H4 (cell line): Measurements from ENCODE around the gene BAIAP2L2. TPM values are rescaled to one million over a fixed set of nuclear protein-coding genes. Genes with fewer than 3 reads are reported as not detected.
"Not testable (repeated sequence)": the region's sequence is repeated elsewhere in the genome, so short reads cannot be mapped to it uniquely, and the experiment has no call there.

ENCODE experiments used
- DNase-seq: peaks from one replicate; pipeline ENCODE4 v3.0.0-alpha.2; 2015; ENCODE audit warnings: low spot score
- total RNA-seq: library from RNA; depleted of rRNA; stranded (reverse); fragments of >200 nt; shearing (Covaris generic); gene quantifications from 2 replicates; pipeline ENCODE4 v1.2.3, GENCODE V29; 2014

Gene BAIAP2L2
- total RNA-seq, 1 experiment from 2014 or later, result not detected

DNA sequence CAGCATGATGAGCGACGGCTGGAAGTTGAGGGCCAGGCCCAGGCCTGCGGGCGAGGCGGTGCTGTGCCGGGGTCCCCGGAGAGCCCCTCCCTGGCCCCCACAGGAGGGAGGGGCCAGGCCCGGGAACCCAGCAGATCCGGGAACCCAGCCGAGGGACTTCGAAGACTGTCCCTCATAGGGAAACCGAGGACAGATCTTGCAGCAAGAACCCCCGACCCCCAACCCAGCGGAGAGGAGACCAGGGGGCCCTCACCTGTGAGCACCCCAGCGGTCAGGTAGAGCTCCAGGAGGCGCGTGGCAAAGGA lies 28.9 kb downstream of the BAIAP2L2 start:
- DNase-seq, result no peak

DNA sequence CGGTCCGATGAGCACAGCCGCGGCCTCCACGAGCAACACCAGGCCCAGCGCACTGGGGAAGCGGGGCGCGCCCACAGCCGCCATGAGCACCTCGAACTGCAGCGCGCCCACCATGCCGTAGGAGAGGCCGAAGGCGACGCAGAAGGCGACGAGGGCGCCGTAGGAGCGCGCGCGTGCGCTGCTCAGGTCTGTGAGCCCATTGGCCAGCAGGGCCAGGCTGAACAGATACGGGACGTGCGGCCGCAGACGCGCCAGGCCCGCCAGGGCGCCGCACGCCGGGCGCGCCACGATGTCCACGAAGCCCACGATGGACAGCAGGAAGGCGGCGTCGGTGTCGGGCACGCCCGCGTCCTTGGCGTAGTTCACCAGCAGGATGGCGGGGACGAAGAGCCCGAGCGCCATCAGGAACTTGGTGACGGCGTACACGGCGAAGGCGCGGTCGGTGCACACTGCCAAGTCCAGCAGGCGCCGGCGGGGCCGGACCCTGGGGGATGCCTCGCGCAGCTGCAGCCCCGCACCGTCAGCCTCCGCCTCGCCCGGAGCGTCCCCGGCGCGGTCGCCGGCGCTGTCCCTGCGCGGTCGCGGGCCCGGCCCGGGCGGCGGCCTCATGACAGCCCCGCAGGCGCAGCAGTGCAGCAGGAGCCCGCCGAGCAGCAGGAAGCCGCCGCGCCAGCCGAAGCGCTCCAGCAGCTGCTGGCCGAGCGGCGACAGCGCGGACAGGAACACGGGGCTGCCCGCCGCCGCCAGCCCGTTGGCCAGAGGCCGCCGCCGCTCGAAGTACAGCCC lies 29.4 kb downstream of the BAIAP2L2 start:
- DNase-seq, result no peak

- DNase-seq, result no peak
Measured at GRCh38 chr22:38080474-38080849, 30.0 kb downstream of the BAIAP2L2 start.

GRCh38 chr22:38079804-38080203 lies 30.7 kb downstream of the BAIAP2L2 start:
- DNase-seq, result no peak

GRCh38 chr22:38079208-38079607 lies 31.3 kb downstream of the BAIAP2L2 start:
- DNase-seq, result not testable (repeated sequence)

DNA sequence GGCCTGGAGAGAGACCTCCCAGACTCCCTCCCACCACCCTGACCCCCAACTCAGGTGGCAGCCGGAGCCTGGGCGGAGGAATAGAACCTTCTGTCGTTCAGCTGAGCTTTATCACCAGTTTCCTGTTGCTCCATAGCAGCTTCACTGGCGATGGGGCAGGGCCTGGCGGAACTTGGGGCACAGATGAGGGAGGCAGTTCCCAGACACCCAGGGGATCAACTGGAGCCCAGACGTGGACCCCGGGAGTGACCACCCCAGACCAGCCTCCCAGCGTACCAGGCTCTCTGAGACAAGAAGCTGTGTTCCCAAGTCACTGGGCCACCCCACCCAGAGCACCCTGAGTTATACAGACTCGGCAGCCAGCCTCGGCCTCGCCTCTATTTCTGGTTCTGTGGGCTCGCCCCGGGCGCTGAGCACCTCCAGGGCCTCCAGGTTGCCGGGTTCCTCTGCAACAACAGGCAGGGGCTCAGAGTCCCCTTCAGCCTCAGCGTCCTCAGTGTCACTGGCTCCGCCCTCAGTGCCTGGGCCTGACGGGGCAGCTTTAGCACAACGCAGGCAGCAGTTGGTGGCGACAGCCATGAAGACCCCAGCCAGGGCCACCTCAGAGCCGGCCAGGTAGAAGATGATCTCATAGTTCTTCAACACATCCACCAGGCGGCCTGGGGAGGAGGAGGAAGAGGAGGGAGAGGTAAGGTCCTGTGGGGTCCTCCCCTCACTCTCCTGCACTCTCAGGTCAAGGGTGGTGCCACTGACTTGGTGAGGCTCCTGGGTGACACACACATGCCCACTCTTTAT lies 32.2 kb downstream of the BAIAP2L2 start:
- no peak for DNase-seq

DNA sequence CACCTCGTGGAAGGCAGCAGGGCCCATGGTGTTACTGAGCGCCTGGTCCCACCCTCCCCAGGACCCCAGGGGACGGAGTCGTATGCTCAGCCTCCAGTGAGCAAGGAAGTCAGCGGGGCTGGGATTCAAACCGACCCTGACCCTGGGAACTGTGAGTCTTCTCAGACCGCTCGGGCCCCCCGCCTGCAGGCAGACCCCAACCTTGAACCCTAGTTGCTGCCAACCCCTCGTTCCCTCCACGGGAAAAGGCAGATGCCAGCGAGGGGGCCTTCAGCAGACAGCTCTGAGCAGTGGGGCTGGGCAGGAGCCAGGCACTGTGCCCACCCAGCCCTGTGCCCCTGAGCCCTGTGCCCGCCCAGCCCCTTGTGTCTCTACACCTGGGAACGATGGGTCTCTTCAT lies 32.9 kb downstream of the BAIAP2L2 start:
- no peak for DNase-seq

GRCh38 chr22:38077096-38077495 lies 33.4 kb downstream of the BAIAP2L2 start:
- no peak for DNase-seq

DNA sequence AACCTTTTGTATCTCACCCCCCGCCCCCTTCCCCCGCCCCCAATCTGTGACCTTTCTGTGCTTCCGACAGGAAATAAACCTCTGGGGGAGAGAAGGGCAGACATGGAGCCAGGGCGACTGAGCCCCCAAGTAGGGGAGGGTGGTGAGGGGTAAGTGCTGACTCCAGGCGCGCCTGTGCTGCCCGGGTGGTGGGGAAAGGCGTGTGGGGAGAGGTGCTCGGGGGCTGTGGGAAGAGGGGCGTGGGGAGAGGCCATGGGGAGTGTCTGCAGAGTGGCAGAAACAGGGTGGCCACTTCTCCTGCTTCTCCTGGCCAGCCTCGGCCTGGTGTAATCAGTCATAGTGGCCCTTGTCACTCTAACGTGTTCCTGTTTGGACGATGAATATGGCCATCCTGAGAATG lies 34.5 kb downstream of the BAIAP2L2 start:
- no peak for DNase-seq

DNA sequence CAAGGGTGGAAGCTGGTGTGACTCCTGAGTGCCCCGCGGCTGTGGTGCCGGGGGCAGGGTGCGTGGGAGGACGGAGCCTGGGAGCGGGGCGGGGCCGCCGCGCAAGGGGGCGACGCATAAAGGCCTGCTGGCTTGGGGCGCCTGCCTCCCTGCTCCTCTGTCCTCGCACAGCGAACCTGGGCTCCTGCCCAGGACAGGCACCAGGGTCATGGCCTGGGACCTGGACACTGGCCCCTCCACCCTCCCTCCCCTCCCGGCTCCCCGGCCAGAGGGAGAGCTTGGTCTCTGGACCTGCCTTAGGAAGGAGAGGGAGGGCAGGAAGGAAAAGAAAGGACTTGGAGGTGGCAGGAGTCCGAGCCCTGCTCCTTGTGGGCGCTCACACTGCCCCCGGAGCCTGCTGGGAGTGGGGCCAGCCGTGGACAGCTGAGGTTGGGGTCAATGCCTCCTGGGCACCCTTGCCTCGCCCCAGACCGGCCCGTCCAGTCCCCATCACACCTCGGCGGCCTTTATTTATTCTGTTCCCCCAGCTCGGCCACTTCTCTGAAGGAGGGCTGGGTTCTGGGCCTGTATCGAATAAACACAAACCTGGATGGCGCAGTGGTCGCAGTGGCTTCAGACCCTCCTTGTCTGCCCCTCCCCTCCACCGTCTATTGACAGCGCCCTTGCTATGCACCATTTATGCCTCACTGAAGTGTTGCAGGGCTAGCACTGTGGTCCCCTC lies 35.2 kb downstream of the BAIAP2L2 start:
- DNase-seq, result no peak

DNA sequence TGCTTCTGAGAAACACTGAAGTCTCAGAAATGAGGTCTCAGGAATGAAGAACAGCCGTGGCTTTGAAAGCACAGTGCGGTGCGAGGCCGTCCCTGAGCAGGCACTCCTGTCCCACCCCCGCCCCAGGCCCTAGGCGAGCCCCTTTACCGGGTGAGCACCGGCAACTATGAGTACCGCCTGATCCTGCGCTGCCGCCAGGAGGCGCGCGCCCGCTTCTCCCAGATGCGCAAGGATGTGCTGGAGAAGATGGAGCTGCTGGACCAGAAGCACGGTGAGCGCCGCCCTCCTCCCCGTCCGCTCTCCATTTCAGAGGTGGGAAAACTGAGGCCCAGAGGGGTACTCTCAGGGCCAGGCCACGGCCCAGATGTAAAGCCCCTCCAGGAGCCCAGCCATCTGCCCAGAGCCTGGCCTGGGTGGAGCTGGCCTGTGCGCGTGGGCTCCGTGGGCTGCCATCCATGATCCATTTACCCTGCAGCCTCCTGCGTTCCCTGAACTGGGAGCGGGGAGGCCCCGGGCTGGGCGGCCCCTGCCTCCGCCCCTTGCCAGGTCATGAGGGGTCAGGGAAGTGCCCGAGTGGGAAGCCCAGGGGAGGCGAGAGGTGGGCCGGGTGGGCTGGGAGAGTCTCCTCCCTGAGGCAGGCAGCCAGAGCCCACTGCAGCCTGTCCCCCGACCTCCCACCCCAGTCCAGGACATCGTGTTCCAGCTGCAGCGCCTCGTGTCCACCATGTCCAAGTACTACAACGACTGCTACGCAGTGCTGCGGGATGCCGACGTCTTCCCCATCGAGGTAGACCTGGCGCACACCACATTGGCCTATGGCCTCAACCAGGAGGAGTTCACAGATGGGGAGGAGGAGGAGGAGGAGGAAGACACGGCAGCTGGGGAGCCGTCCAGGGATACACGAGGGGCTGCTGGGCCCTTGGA lies 36.0 kb downstream of the BAIAP2L2 start:
- DNase-seq, result no peak

DNA sequence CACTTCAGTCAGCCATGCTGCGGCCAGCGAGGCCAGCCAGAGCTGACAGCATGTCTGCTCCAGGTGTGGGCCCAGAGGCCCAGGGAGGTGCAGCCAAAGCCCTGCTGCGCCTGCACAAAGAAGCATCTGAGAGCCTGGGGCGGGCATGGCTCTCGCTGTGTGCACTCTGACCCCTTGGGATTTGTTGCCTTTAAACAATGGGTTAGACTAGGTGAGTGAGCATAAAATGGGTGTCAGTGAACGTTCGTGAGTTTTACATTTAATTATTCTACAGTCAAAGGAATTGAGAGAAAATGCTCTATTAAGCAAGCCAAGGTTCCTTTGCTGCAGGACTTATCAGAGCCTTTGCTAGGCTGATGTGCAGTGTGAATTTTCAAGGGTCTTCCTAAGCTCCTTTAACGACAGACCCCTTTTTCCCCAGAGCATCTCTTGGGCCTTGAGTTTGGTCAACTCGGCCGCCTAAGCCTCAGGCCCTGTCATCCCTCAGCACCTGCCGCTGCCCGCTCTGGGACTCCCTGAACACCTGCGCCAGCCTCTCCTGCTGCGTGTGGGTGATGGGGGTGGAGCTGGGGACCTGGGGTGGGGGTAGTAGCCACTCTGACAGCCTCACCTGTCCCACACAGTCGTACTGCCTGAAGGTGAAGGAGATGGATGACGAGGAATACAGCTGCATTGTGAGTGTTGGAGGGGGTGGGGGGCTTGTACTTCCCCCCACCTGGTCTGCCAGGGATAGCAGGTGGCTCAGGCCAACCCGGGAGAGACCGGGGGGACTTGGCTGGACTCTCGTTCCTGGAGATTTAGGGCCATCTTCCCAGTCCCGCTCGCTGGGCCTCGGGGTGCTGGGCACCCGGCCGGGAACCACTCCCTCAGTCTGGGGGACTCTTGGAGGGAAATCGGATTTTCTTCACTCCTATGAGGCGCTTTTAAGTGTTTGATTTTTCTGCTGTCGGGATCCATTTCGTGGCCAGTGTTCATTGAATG lies 37.0 kb downstream of the BAIAP2L2 start:
- no peak for DNase-seq

GRCh38 chr22:38072322-38073149 lies 37.9 kb downstream of the BAIAP2L2 start:
- DNase-seq, result no peak

DNA sequence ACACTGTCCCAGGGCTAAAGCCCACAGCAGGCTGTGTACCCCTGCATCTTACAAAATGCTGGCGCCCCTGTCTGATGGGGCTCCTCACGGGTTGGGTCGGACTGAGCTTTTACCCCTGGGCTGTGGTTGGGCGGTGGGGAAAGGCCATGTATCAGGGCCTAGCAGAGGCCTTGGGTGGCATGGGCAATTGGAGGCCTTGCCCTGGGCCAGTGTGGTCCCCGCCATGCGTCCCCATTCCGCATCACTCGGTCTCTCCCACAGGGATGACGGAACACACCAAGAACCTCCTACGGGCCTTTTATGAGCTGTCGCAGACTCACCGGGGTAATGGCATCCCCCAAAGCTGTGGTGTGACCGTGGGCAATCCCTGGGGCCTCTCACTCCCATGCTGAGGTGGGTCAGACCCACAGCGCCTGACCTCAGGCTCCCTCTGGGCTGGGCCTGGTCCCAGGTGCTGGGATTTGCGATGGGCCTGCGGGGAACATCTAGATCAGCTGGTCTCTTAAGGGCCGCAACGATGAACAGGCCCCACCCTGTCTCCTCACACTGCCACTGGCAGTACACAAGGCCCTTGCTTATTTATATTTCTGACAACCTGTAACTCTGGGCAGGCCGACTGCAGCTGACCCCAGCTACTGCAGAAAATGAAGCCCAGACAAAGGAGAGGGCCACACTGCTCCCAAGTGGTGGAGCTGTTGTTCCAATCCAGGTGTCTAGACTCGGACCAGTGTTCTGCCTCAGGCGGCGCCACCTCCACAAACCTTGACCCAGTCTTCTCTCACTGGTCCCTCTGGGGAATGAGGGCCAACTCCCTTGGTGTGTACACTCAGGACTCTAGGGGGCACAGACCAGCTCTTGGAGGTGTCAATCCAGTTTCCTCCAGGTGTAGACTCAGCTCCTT lies 38.8 kb downstream of the BAIAP2L2 start:
- no peak for DNase-seq

DNA sequence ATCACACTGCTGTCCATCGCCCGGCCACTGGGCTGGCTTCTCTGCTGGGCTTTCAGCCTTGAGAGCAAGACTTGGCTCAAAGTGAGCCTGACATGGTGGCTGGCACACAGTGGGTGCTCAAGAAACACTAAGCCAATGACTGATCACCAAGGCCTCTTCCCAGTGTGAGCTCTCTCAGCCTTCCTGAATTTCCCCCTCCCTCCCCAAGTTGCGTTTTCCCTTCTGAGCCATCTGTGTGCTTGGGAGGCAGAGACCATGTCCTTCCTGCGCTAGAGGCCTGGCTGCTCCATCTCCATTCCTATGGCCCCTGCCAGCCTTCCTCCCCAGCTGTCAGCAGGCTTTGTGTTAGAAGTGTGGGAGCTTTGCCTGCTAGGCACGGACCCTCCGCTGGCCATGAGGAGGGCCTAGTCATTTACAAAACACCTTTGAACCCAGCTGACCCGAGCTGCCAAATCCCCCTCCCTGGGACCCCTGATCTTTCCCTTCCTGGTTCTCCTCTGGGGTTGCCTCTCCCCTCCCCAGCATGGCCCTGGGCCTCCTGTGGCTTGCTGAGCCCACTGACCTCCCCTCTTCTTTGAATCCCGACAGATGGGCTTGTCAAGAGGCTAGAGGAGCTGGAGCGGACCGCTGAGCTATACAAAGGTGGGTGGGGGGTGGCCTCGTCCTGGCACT lies 40.1 kb downstream of the BAIAP2L2 start:
- DNase-seq, result no peak

DNA sequence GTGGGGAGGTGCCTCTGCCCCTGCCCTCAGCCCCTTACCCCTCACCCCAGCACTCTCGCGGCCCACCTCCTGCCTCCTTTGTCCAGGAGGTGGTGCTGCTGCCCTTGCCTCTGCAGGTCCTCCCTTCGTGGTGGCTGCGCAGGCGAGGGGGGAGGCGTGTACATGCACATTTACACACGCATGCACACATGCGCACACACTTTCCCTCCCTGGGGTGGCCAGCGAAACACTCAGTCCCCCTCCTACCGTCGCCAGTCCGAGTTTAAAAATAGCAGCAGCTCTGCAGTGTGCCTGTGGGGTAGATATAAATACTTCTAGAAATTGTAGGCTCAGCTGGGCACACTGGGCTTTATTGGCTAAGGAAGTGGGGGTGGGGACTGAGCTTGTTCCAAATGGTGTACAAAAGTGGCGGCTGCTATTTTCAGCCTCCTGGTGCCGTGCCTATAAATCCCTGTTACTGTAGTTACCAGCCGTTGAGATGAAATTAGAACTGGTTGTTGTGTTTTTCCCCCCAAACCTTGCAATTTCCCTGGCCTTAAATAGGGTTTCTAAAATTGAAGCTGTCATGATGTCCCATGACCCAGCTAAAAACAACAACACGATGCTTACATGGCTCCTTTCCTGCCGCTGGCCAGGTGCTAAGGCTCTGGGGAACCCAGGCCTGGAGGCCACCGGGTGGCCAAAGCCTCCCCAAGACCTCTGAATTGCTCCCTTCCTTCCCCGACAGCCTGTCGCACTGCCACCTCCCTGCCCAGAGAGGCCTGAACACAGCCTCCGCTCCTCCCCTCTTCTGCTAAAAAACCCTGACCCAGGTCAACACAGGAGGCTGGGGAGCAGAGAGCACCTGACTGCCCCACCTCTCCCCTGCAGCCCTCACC lies 40.9 kb downstream of the BAIAP2L2 start:
- no peak for DNase-seq
